ENCODE data around the gene PHLDA1. TPM values are rescaled to one million over a fixed set of nuclear protein-coding genes. Genes with fewer than 3 reads are reported as not detected.

PHLDA1 gene
- total and polyA plus RNA-seq, 2 donors (not counting 3 experiments of a cell fraction or from before 2014, with no cell fraction given) = 14.1 to 30.8 TPM

GRCh38 chr12:76031081-76031413 is 529 bp downstream of the PHLDA1 start:
- POLR2A ChIA-PET = interaction anchor here (0.6 to 3.3 kb wide), 30 partner anchors 33 to 520 kb away, joined by 3 to 20 read pairs (median 4); partner anchors contain the start of gene KRR1

More at GRCh38 chr12:76031081-76031413, 529 bp downstream of the PHLDA1 start:
- TF ChIP-seq JUN (IDR thresholded peaks at IDR 0.05; ENCODE audit: borderline replicate concordance, insufficient read depth, insufficient read length, low read depth) (no peak), MYC (IDR thresholded peaks at IDR 0.05; ENCODE audit: low read depth, low read length) (no peak), CTCF (IDR thresholded peaks at IDR 0.05; ENCODE audit: extremely low read depth in 1 of 2, insufficient read depth in 1 of 2, low read depth in 1 of 2, low read length in 2 of 2) (no peak), GATA2 (IDR thresholded peaks at IDR 0.05; ENCODE audit: insufficient read depth, insufficient read length, low read depth, low read length) (no peak), FOS (IDR thresholded peaks at IDR 0.05; ENCODE audit: borderline replicate concordance, insufficient read depth, low read length) (no peak), POLR2AphosphoS5 (IDR thresholded peaks at IDR 0.05; ENCODE audit: insufficient read depth, low read depth, low read length) (no peak), POLR2A (IDR thresholded peaks at IDR 0.05; ENCODE audit: low read depth, low read length) (no peak), EZH2 (IDR thresholded peaks at IDR 0.05; ENCODE audit: borderline replicate concordance, low read depth, low read length, severe bottlenecking) (no peak)
- TF ChIP-seq, protein P1, sequence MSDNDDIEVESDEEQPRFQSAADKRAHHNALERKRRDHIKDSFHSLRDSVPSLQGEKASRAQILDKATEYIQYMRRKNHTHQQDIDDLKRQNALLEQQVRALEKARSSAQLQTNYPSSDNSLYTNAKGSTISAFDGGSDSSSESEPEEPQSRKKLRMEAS (IDR thresholded peaks at IDR 0.05; ENCODE audit: insufficient read depth, insufficient read length) = no peak
- CTCF ChIA-PET = interaction anchor here (0.9 to 6.6 kb wide), 30 partner anchors 10 to 546 kb away, joined by 3 to 95 read pairs (median 5); partner anchors contain the start of gene BBS10
- H3K27me3 ChIP-seq (ENCODE audit: control insufficient read depth in 2 of 2, insufficient read depth in 2 of 2, low read length in 2 of 2) = no peaks in the 10 kb centered on the region
- intact Hi-C loops (cut with micrococcal nuclease) (loop anchor here (1.0 to 10.0 kb wide), 15 partner anchors 34 to 520 kb away; partner anchors contain the start of gene KRR1), dilution Hi-C loops (cut with MboI; ENCODE audit: extremely low pct_ligation_motif_present, low sequenced_read_pairs) (loop anchor here (25.0 kb wide), 1 partner anchor 519 kb away; the partner anchor contains the start of gene KRR1)
- FAIRE-seq (no peak), DNase-seq (ENCODE audit: low read depth, low spot score) (no peak)
- H3K4me3 ChIP-seq (replicated peaks in 1 of 3; ENCODE audit: insufficient read depth in 1 of 3, low read depth in 1 of 3, low read length in 3 of 3) = peak overlapping the region; percentile 77 to 99 (median 82)
- H3K9me3 ChIP-seq (replicated peaks; ENCODE audit: control insufficient read depth, insufficient read depth, low read length) = no peaks in the 10 kb centered on the region
- H2AFZ ChIP-seq (ENCODE audit: low read depth, low read length) = no peak overlapping the region
- H3K4me2 ChIP-seq (ENCODE audit: insufficient read depth, low read length) = no peak overlapping the region
- peak overlapping the region; percentile 99 for H3K9ac ChIP-seq (replicated peaks; ENCODE audit: extremely low read depth, insufficient read depth, low read length)
- H3K9me1 ChIP-seq (replicated peaks; ENCODE audit: control insufficient read depth, extremely low read depth, insufficient read depth, low read length) = no peaks in the 10 kb centered on the region
- peaks cover 31% of the 10 kb centered on the region for H3K4me1 ChIP-seq (ENCODE audit: control insufficient read depth, extremely low read depth, insufficient read depth, low read length)
- H4K20me1 ChIP-seq (replicated peaks; ENCODE audit: control insufficient read depth, extremely low read depth, insufficient read depth, low read length) = no peaks in the 10 kb centered on the region
- peaks cover 0 to 8% of the 10 kb centered on the region in 2 experiments for H3K36me3 ChIP-seq (ENCODE audit: control insufficient read depth in 2 of 2, extremely low read depth in 1 of 2, insufficient read depth in 2 of 2, low read length in 2 of 2)
- H3K79me2 ChIP-seq (ENCODE audit: control insufficient read depth, insufficient read depth, low read length) = peaks cover 37% of the 10 kb centered on the region
- peak overlapping the region; percentile 87 for H3K27ac ChIP-seq (ENCODE audit: insufficient read depth, low read depth, low read length)
- BruUV-seq (replicated peaks) = no TSS peak
